ENCODE measurements around the gene ALK. TPM values are rescaled to one million over a fixed set of nuclear protein-coding genes. Genes with fewer than 3 reads are reported as not detected.

ALK gene
- total RNA-seq, 1 experiment from 2014 or later, result not detected

DNA sequence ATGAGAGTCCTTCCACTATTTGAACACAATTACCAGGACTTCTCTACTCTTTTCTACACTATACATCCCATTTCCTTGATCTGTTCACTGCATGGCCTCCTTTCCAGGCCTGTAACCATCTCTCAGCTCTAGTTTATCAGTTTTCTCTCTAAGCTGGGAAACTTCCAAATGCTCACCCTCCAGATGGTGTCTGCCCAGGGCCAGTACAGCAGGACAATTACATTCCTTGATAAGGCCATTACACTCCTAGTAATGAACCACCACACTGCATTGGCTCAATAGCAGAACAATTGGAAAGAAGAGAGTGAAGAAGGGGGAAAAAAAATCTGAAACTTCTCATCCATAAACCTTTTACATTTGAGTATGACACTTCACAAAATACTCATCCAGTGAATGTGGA, 359.1 kb downstream of the ALK start:
- Histone ChIP-seq H2AFZ (ENCODE audit: low read length) (no peak overlapping the region), H3K18ac (ENCODE audit: insufficient read length, low read depth, low read length) (no peak overlapping the region), H4K20me1 (ENCODE audit: control insufficient read depth, insufficient read depth, insufficient read length) (no peaks in the 10 kb centered on the region), H2BK5ac (ENCODE audit: insufficient read length, low read length) (no peak overlapping the region), H4K8ac (replicated peaks; ENCODE audit: insufficient read length, low read depth, low read length) (no peak overlapping the region), H3K4me2 (ENCODE audit: insufficient read depth, insufficient read length, low read length) (no peak overlapping the region), H3K23ac (ENCODE audit: insufficient read length, low read depth, low read length) (no peak overlapping the region), H2AK5ac (ENCODE audit: insufficient read length, low read length) (no peak overlapping the region), H3K79me2 (ENCODE audit: insufficient read depth, low read length) (no peaks in the 10 kb centered on the region), H3K56ac (ENCODE audit: insufficient read length, low read depth, low read length) (no peak overlapping the region), H2BK120ac (ENCODE audit: low read depth, low read length, poor library complexity, severe bottlenecking) (no peak overlapping the region), H3K9ac (ENCODE audit: extremely low read depth, insufficient read length, low read length) (no peak overlapping the region), H4K5ac (ENCODE audit: insufficient read length, low read depth, low read length) (no peak overlapping the region), H3K79me1 (ENCODE audit: insufficient read depth, low read depth, low read length, poor library complexity, severe bottlenecking) (no peaks in the 10 kb centered on the region), H3K27ac (ENCODE audit: insufficient read length, low read depth, low read length) (no peak overlapping the region), H2BK20ac (ENCODE audit: low read depth, low read length, poor library complexity, severe bottlenecking) (no peak overlapping the region), H3K9me3 (ENCODE audit: control insufficient read depth, low read depth, low read length) (no peaks in the 10 kb centered on the region), H4K91ac (ENCODE audit: insufficient read length, low read depth, low read length) (no peak overlapping the region), H3T11ph (ENCODE audit: low read length) (no peak overlapping the region), H3K4me1 (ENCODE audit: insufficient read depth, low read length) (no peaks in the 10 kb centered on the region), H3K27me3 (ENCODE audit: insufficient read depth, low read length) (no peaks in the 10 kb centered on the region), H3K23me2 (ENCODE audit: insufficient read length, low read depth, low read length, poor library complexity, severe bottlenecking) (no peaks in the 10 kb centered on the region), H2BK12ac (ENCODE audit: insufficient read length, low read depth, low read length) (no peak overlapping the region), H3K4ac (ENCODE audit: low read depth, low read length) (no peak overlapping the region), H2BK15ac (ENCODE audit: low read depth, low read length) (no peak overlapping the region), H3K14ac (ENCODE audit: insufficient read depth, low read length) (no peak overlapping the region)
- DNase-seq, result no peak
- no peaks in the 10 kb centered on the region for H3K4me1 Mint-ChIP-seq
- H3K27me3 Mint-ChIP-seq (ENCODE audit: low read depth), result no peaks in the 10 kb centered on the region; the same call in 1 of the 2 replicates
- H3K4me3 Mint-ChIP-seq, result no peak overlapping the region
- no peaks in the 10 kb centered on the region; a peak in 1 of 7 replicates for H3K36me3 Mint-ChIP-seq (ENCODE audit: insufficient read depth in 1 of 3, low read depth in 3 of 3)
- TF ChIP-seq, protein P1, sequence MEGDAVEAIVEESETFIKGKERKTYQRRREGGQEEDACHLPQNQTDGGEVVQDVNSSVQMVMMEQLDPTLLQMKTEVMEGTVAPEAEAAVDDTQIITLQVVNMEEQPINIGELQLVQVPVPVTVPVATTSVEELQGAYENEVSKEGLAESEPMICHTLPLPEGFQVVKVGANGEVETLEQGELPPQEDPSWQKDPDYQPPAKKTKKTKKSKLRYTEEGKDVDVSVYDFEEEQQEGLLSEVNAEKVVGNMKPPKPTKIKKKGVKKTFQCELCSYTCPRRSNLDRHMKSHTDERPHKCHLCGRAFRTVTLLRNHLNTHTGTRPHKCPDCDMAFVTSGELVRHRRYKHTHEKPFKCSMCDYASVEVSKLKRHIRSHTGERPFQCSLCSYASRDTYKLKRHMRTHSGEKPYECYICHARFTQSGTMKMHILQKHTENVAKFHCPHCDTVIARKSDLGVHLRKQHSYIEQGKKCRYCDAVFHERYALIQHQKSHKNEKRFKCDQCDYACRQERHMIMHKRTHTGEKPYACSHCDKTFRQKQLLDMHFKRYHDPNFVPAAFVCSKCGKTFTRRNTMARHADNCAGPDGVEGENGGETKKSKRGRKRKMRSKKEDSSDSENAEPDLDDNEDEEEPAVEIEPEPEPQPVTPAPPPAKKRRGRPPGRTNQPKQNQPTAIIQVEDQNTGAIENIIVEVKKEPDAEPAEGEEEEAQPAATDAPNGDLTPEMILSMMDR (conservative IDR thresholded peaks at IDR 0.05), result no peak
- peak overlapping the region in 1 of 3 experiments; percentile 18; a peak in 1 of 7 replicates for H3K27ac Mint-ChIP-seq
- H3K9me3 Mint-ChIP-seq, result no peaks in the 10 kb centered on the region; a peak in 1 of 5 replicates
